Measurements from ENCODE around the gene PRX.
A peak's percentile ranks its signal among the peaks of the same experiment; 100 is the strongest.

PRX gene

GRCh38 chr19:40423938-40424337, 10.8 kb upstream of the PRX start:
- Histone ChIP-seq H3K4me2 (peak overlapping the region; percentile 91), H3K9me3 (no peaks in the 10 kb centered on the region), H4K20me1 (no peaks in the 10 kb centered on the region), H3K27me3 (no peaks in the 10 kb centered on the region), H3K36me3 (peaks cover 13% of the 10 kb centered on the region), H3K27ac (no peak overlapping the region), H3K4me1 (peaks cover 49% of the 10 kb centered on the region), H3K4me3 (no peak overlapping the region), H3K9ac (no peak overlapping the region)
- TF ChIP-seq Cebpa-rat (IDR thresholded peaks at IDR 0.05), result no peak

- H3K27ac ChIP-seq, result 0 out of 2 replicates have a peak overlapping the region, but pooled peaks have one; percentile 2
Observed at GRCh38 chr19:40422748-40423566, 9.8 kb upstream of the PRX start.

GRCh38 chr19:40421993-40422747, 9.0 kb upstream of the PRX start:
- Histone ChIP-seq H3K9ac (peak overlapping the region; percentile 83), H3K4me1 (peaks cover 66% of the 10 kb centered on the region), H3K27me3 (no peaks in the 10 kb centered on the region), H3K4me2 (peak overlapping the region; percentile 97), H3K36me3 (peaks cover 13% of the 10 kb centered on the region), H4K20me1 (no peaks in the 10 kb centered on the region), H3K9me3 (no peaks in the 10 kb centered on the region), H3K27ac (no peak overlapping the region), H3K4me3 (no peak overlapping the region)
- TF ChIP-seq Cebpa-rat (IDR thresholded peaks at IDR 0.05), result no peak

More at GRCh38 chr19:40422748-40423566, 9.8 kb upstream of the PRX start:
- Histone ChIP-seq H3K9me3 (no peaks in the 10 kb centered on the region), H3K4me1 (peaks cover 58% of the 10 kb centered on the region), H3K9ac (no peak overlapping the region), H3K4me3 (no peak overlapping the region), H3K36me3 (peaks cover 13% of the 10 kb centered on the region), H3K4me2 (no peak overlapping the region), H4K20me1 (no peaks in the 10 kb centered on the region), H3K27me3 (no peaks in the 10 kb centered on the region)
- TF ChIP-seq Cebpa-rat (IDR thresholded peaks at IDR 0.05), result no peak

GRCh38 chr19:40420766-40421765, 7.9 kb upstream of the PRX start:
- Histone ChIP-seq H4K20me1 (no peaks in the 10 kb centered on the region), H3K36me3 (peaks cover 13% of the 10 kb centered on the region)

GRCh38 chr19:40420451-40420765, 7.2 kb upstream of the PRX start:
- Histone ChIP-seq H3K9me3 (no peaks in the 10 kb centered on the region), H4K20me1 (no peaks in the 10 kb centered on the region), H3K9ac (peak overlapping the region; percentile 83; the same call in 1 of the 2 replicates), H3K27me3 (no peaks in the 10 kb centered on the region), H3K4me3 (peak overlapping the region; percentile 80), H3K4me2 (peak overlapping the region; percentile 97), H3K27ac (peak overlapping the region; percentile 87; the same call in 1 of the 2 replicates), H3K4me1 (peaks cover 73% of the 10 kb centered on the region), H3K36me3 (peaks cover 13% of the 10 kb centered on the region)
- TF ChIP-seq Cebpa-rat (IDR thresholded peaks at IDR 0.05), result no peak

More at GRCh38 chr19:40420766-40421765, 7.9 kb upstream of the PRX start:
- Histone ChIP-seq H3K27ac (peak overlapping the region; percentile 87), H3K27me3 (no peaks in the 10 kb centered on the region), H3K4me1 (peaks cover 66% of the 10 kb centered on the region), H3K4me3 (peak overlapping the region; percentile 80), H3K9me3 (no peaks in the 10 kb centered on the region), H3K9ac (peak overlapping the region; percentile 83), H3K4me2 (peak overlapping the region; percentile 97)
- TF ChIP-seq Cebpa-rat (IDR thresholded peaks at IDR 0.05), result no peak

- Histone ChIP-seq H3K9ac (no peak overlapping the region), H3K27ac (no peak overlapping the region), H3K27me3 (no peaks in the 10 kb centered on the region), H3K4me1 (peaks cover 75% of the 10 kb centered on the region), H3K36me3 (peaks cover 13% of the 10 kb centered on the region), H3K9me3 (no peaks in the 10 kb centered on the region), H3K4me2 (no peak overlapping the region), H3K4me3 (no peak overlapping the region), H4K20me1 (no peaks in the 10 kb centered on the region)
- no peak for TF ChIP-seq Cebpa-rat (IDR thresholded peaks at IDR 0.05)
Observed at GRCh38 chr19:40419780-40420179, 6.6 kb upstream of the PRX start.

- 0 out of 2 replicates have a peak overlapping the region, but pooled peaks have one; percentile 13 for H3K27ac ChIP-seq
- H3K36me3 ChIP-seq, result peaks cover 13% of the 10 kb centered on the region
- no peaks in the 10 kb centered on the region for H3K9me3 ChIP-seq
- H3K4me1 ChIP-seq, result peaks cover 75% of the 10 kb centered on the region
- no peaks in the 10 kb centered on the region for H3K27me3 ChIP-seq
- H3K9ac ChIP-seq, result no peak overlapping the region
- no peaks in the 10 kb centered on the region for H4K20me1 ChIP-seq
- H3K4me3 ChIP-seq, result no peak overlapping the region
- H3K4me2 ChIP-seq, result no peak overlapping the region
- no peak for TF ChIP-seq Cebpa-rat (IDR thresholded peaks at IDR 0.05)
Observed at GRCh38 chr19:40419066-40419612, 6.0 kb upstream of the PRX start.

GRCh38 chr19:40418040-40418439, 4.9 kb upstream of the PRX start:
- H3K27me3 ChIP-seq, result no peaks in the 10 kb centered on the region
- H3K9me3 ChIP-seq, result no peaks in the 10 kb centered on the region
- H3K4me1 ChIP-seq, result peaks cover 79% of the 10 kb centered on the region
- H3K9ac ChIP-seq, result peak overlapping the region; percentile 57; the same call in 1 of the 2 replicates
- H3K36me3 ChIP-seq, result peaks cover 9% of the 10 kb centered on the region
- no peak for TF ChIP-seq Cebpa-rat (IDR thresholded peaks at IDR 0.05)
- no peak overlapping the region for H3K4me3 ChIP-seq
- peak overlapping the region; percentile 72 for H3K4me2 ChIP-seq
- no peaks in the 10 kb centered on the region for H4K20me1 ChIP-seq
- peak overlapping the region; percentile 81 for H3K27ac ChIP-seq

GRCh38 chr19:40417643-40417981, 4.4 kb upstream of the PRX start:
- Histone ChIP-seq H3K4me2 (peak overlapping the region; percentile 72), H3K4me3 (no peak overlapping the region), H4K20me1 (no peaks in the 10 kb centered on the region), H3K27me3 (no peaks in the 10 kb centered on the region), H3K9ac (peak overlapping the region; percentile 57), H3K36me3 (peaks cover 4% of the 10 kb centered on the region), H3K4me1 (peaks cover 83% of the 10 kb centered on the region), H3K27ac (peak overlapping the region; percentile 81), H3K9me3 (no peaks in the 10 kb centered on the region)
- no peak for TF ChIP-seq Cebpa-rat (IDR thresholded peaks at IDR 0.05)
